Aorta (tissue), 5 donors: Measurements from ENCODE around the gene PHC2. TPM values are rescaled to one million over a fixed set of nuclear protein-coding genes. Genes with fewer than 3 reads are reported as not detected.

Source experiments
- ATAC-seq: fragments of 200-7000 bp; cut with Tn5 transposase; one replicate; pipeline ENCODE4 v1.9.1; 2022; ENCODE audit warnings: moderate library complexity; ENCODE audit not compliant: low FRiP score
- DNase-seq, 2 donors: peaks; one replicate each; pipeline ENCODE4 v3.0.0-alpha.2; 2020
- H3K27ac ChIP-seq, 2 donors: one replicate each; pipeline ENCODE4 v1.5.1; 2013; ENCODE audit warnings: low read length in 2 of 2, mild to moderate bottlenecking in 2 of 2, moderate library complexity in 2 of 2, control low read depth in 1 of 2, inconsistent platforms in 1 of 2, low read depth in 1 of 2
- H3K27me3 ChIP-seq, 2 donors: one replicate each; pipeline ENCODE4 v1.6.1; 2013; ENCODE audit warnings: control low read depth in 1 of 2, low read length in 1 of 2, mild to moderate bottlenecking in 1 of 2, moderate library complexity in 1 of 2; ENCODE audit not compliant: insufficient read depth in 2 of 2, control insufficient read depth in 1 of 2
- H3K36me3 ChIP-seq, 2 donors: one replicate each; pipeline ENCODE4 v1.6.1; 2013; ENCODE audit warnings: control low read depth in 1 of 2, low read length in 1 of 2, mild to moderate bottlenecking in 1 of 2; ENCODE audit not compliant: insufficient read depth in 2 of 2, control insufficient read depth in 1 of 2
- H3K4me1 ChIP-seq, 2 donors: one replicate each; pipeline ENCODE4 v1.6.1; 2013; ENCODE audit warnings: low read length in 2 of 2, control low read depth in 1 of 2, mild to moderate bottlenecking in 1 of 2, moderate library complexity in 1 of 2; ENCODE audit not compliant: insufficient read depth in 2 of 2, control insufficient read depth in 1 of 2
- H3K4me3 ChIP-seq, 2 donors: one replicate each; pipeline ENCODE4 v1.5.1; 2013; ENCODE audit warnings: low read length in 2 of 2, control low read depth in 1 of 2, mild to moderate bottlenecking in 1 of 2
- H3K9me3 ChIP-seq: one replicate; pipeline ENCODE4 v1.6.1; 2013; ENCODE audit warnings: mild to moderate bottlenecking, low read length; ENCODE audit not compliant: control insufficient read depth
- WGBS, 2 donors: extraction: QIAGEN DNeasy Blood & Tissue Kit; methylation state at CpG; one replicate each; pipeline ENCODE4 v1.1.7; 2013; 5-methylcytosine and 5-hydroxymethylcytosine counted together
- intact Hi-C, 2 donors: fragments of 100-400 bp; cut with DNase I; formaldehyde crosslinking; loops; one replicate each; pipeline versions ENCODE4 v1.14.2 to v1.15.0; 2022
- long read RNA-seq, 2 donors: library from polyadenylated mRNA; unstranded; transcript quantifications; one replicate each; pipeline ENCODE4 v2.0.0, GENCODE V29; 2020 to 2021
- polyA plus RNA-seq, 2 donors: library from polyadenylated mRNA; stranded (reverse); fragments of 200-250 nt; gene quantifications; one replicate each; pipeline ENCODE4 v1.2.3, GENCODE V29; 2013
- total RNA-seq, 2 donors: library from RNA; stranded (reverse); fragmentation: NEBNext Ultra II Directional; extraction: Animal tissue kit (Norgen Biotek cat#: 25700); gene quantifications; one replicate each; pipeline ENCODE4 v1.2.1, GENCODE V29; 2021
- donor health status: healthy with polysubstance abuse.
- donor health status: Bipolar disorder and iron deficiency.
- donor health status: DM: no; HTN: no; CAD: no.
- donor health status: DM: no; HTN: no; CAD: no.
- donor health status: DM: yes; HTN: yes; CAD: no.

PHC2 gene
- total RNA-seq (100 to 1,000 TPM in 1 of 2 donors, 10 to 100 TPM in 1; 96.6 to 156 TPM), polyA plus RNA-seq (100 to 1,000 TPM in 1 of 2 donors, 10 to 100 TPM in 1; 82.4 to 118 TPM)
- long read RNA-seq, donor 1, partial matches to known transcripts = 72 of 90 reads
- long read RNA-seq, donor 1, other reads (novel, unspliced or antisense) = 15 of 90 reads
- long read RNA-seq, donor 2, transcript PHC2-202 (7 exons, 2,550 nt) = major isoform, 48 of 109 reads
- long read RNA-seq, donor 2, partial matches to known transcripts = 10 of 109 reads
- long read RNA-seq, donor 2, other reads (novel, unspliced or antisense) = 51 of 109 reads

GRCh38 chr1:33430692-33431593 is at the start of gene PHC2:
Gene PHC2 (minus strand): TSS chr1:33431095. CDS start chr1:33375539, 55,556 bp downstream.
- Histone ChIP-seq H3K9me3 (no peaks in the 10 kb centered on the region), H3K36me3 (no peaks in the 10 kb centered on the region), H3K4me3 (peak within 1 kb of the TSS; percentile 74 to 77), H3K4me1 (peaks cover 0 to 7% of the 10 kb centered on the region in 2 donors), H3K27ac (no peak within 1 kb of the TSS), H3K27me3 (no peaks in the 10 kb centered on the region)
- DNase-seq = peak; percentile 99
- 2 to 3% methylated on average over 55 to 91 of the region's 91 CpGs for WGBS, 2 donors
- ATAC-seq = peak; percentile 97
- intact Hi-C loops = no loop called here

- H3K4me3 ChIP-seq = no peak overlapping the region
- H3K27me3 ChIP-seq = no peaks in the 10 kb centered on the region
- H3K27ac ChIP-seq = no peak overlapping the region
- intact Hi-C loops = loop anchor here in 1 of 2 donors (5.0 kb wide), 1 partner anchor 135 kb away; no protein-coding TSS in a partner anchor
- 72% methylated on average over 4 of the region's 4 CpGs for WGBS, 2 donors
- H3K36me3 ChIP-seq = peaks cover 3 to 5% of the 10 kb centered on the region in 2 donors
- DNase-seq = no peak
- H3K9me3 ChIP-seq = no peaks in the 10 kb centered on the region
- no peak for ATAC-seq
- peaks cover 5 to 10% of the 10 kb centered on the region in 2 donors for H3K4me1 ChIP-seq
Measured at GRCh38 chr1:33477451-33477850, 46.6 kb upstream of the PHC2 start.

GRCh38 chr1:33473900-33474299 is 43.0 kb upstream of the PHC2 start:
- intact Hi-C loops = loop anchor here in 1 of 2 donors (5.0 kb wide), 2 partner anchors 107 to 138 kb away; no protein-coding TSS in a partner anchor
- Histone ChIP-seq H3K36me3 (no peaks in the 10 kb centered on the region), H3K4me1 (peaks cover 5 to 10% of the 10 kb centered on the region in 2 donors), H3K4me3 (no peak overlapping the region), H3K27me3 (no peaks in the 10 kb centered on the region), H3K9me3 (no peaks in the 10 kb centered on the region), H3K27ac (peak overlapping the region in 1 of 2 donors; percentile 83)
- no peak for ATAC-seq
- DNase-seq = no peak

- Histone ChIP-seq H3K4me1 (peaks cover 5 to 10% of the 10 kb centered on the region in 2 donors), H3K27me3 (no peaks in the 10 kb centered on the region), H3K4me3 (peak within 1 kb of the TSS; percentile 5 to 55), H3K27ac (peak within 1 kb of the TSS; percentile 47 to 74), H3K36me3 (no peaks in the 10 kb centered on the region), H3K9me3 (no peaks in the 10 kb centered on the region)
- peak; percentile 94 for ATAC-seq
- WGBS, 2 donors = 0% methylated on average over 38 of the region's 38 CpGs
- intact Hi-C loops = loop anchor here in 1 of 2 donors (5.0 kb wide), 2 partner anchors 105 to 140 kb away; no protein-coding TSS in a partner anchor
- peak; percentile 98 to 99 for DNase-seq
Measured at GRCh38 chr1:33472269-33472980, 41.5 kb upstream of the PHC2 start, which contains the start of gene ZSCAN20. Gene ZSCAN20 (plus strand): TSS chr1:33472645. CDS start chr1:33479289, 6,644 bp downstream.

GRCh38 chr1:33471416-33471815 is 40.5 kb upstream of the PHC2 start:
- WGBS, 2 donors = 88 to 92% methylated on average over 4 of the region's 4 CpGs

GRCh38 chr1:33470495-33471012 is 39.7 kb upstream of the PHC2 start:
- peak; percentile 82 to 88 for DNase-seq
- Histone ChIP-seq H3K27ac (peak overlapping the region in 1 of 2 donors; percentile 59), H3K4me3 (no peak overlapping the region), H3K4me1 (peaks cover 5 to 10% of the 10 kb centered on the region in 2 donors), H3K27me3 (no peaks in the 10 kb centered on the region), H3K36me3 (no peaks in the 10 kb centered on the region), H3K9me3 (no peaks in the 10 kb centered on the region)
- peak; percentile 74 for ATAC-seq
- intact Hi-C loops = loop anchor here (2.0 to 5.0 kb wide), 4 partner anchors 103 to 176 kb away; no protein-coding TSS in a partner anchor
- 1% methylated on average over 11 of the region's 11 CpGs for WGBS, 2 donors

More at GRCh38 chr1:33471416-33471815, 40.5 kb upstream of the PHC2 start:
- H3K36me3 ChIP-seq = no peaks in the 10 kb centered on the region
- H3K9me3 ChIP-seq = no peaks in the 10 kb centered on the region
- no peak overlapping the region for H3K27ac ChIP-seq
- no peak overlapping the region for H3K4me3 ChIP-seq
- ATAC-seq (no peak), DNase-seq (no peak)
- H3K27me3 ChIP-seq = no peaks in the 10 kb centered on the region
- H3K4me1 ChIP-seq = peaks cover 5 to 10% of the 10 kb centered on the region in 2 donors
- intact Hi-C loops = loop anchor here (2.0 to 5.0 kb wide), 4 partner anchors 104 to 177 kb away; no protein-coding TSS in a partner anchor

- no peak for DNase-seq
- 88 to 89% methylated on average over 2 of the region's 2 CpGs for WGBS, 2 donors
- no peak overlapping the region for H3K27ac ChIP-seq
Measured at GRCh38 chr1:33469691-33470090, 38.8 kb upstream of the PHC2 start.

GRCh38 chr1:33468967-33469366 is 38.1 kb upstream of the PHC2 start:
- intact Hi-C loops = no loop called here
- DNase-seq (no peak), ATAC-seq (no peak)
- H3K27ac ChIP-seq = no peak overlapping the region
- H3K36me3 ChIP-seq = no peaks in the 10 kb centered on the region
- no peaks in the 10 kb centered on the region for H3K4me1 ChIP-seq
- H3K4me3 ChIP-seq = no peak overlapping the region
- 30 to 51% methylated on average over 3 of the region's 3 CpGs for WGBS, 2 donors
- no peaks in the 10 kb centered on the region for H3K27me3 ChIP-seq
- H3K9me3 ChIP-seq = no peaks in the 10 kb centered on the region

More at GRCh38 chr1:33469691-33470090, 38.8 kb upstream of the PHC2 start:
- H3K4me1 ChIP-seq = peaks cover 5% of the 10 kb centered on the region in 2 donors
- no peaks in the 10 kb centered on the region for H3K27me3 ChIP-seq
- H3K36me3 ChIP-seq = no peaks in the 10 kb centered on the region
- H3K9me3 ChIP-seq = no peaks in the 10 kb centered on the region
- no peak for ATAC-seq
- intact Hi-C loops = loop anchor here (2.0 to 5.0 kb wide), 4 partner anchors 102 to 175 kb away; no protein-coding TSS in a partner anchor
- no peak overlapping the region for H3K4me3 ChIP-seq
